ENCODE measurements around the gene SLC22A1. TPM values are rescaled to one million over a fixed set of nuclear protein-coding genes. Genes with fewer than 3 reads are reported as not detected.

SLC22A1 gene
- total and polyA plus RNA-seq, 2 of the 13 experiments (the other 11 are each of a cell fraction or from before 2014, with no cell fraction given), result 0.80 to 0.87 TPM

- no peak for TF ChIP-seq ZBTB25 (CRISPR knock-in tag; IDR thresholded peaks at IDR 0.05)
- TF ChIP-seq MAF1 (CRISPR knock-in tag; IDR thresholded peaks at IDR 0.05; ENCODE audit: borderline replicate concordance), result no peak
- TF ChIP-seq ZNF33B (CRISPR knock-in tag; IDR thresholded peaks at IDR 0.05), result no peak; the same call in none of the 2 replicates
- TF ChIP-seq ZBTB20 (CRISPR knock-in tag; IDR thresholded peaks at IDR 0.05; ENCODE audit: borderline replicate concordance, low read depth), result no peak
- TF ChIP-seq NAIF1 (CRISPR knock-in tag; IDR thresholded peaks at IDR 0.05; ENCODE audit: borderline replicate concordance), result no peak
- no peak for TF ChIP-seq GZF1 (CRISPR knock-in tag; IDR thresholded peaks at IDR 0.05)
- no peak for TF ChIP-seq ZBTB42 (CRISPR knock-in tag; IDR thresholded peaks at IDR 0.05)
- TF ChIP-seq TIGD3 (CRISPR knock-in tag; IDR thresholded peaks at IDR 0.05; ENCODE audit: borderline replicate concordance), result no peak; the same call in 1 of the 2 replicates
- no peak for TF ChIP-seq CREB3 (CRISPR knock-in tag; IDR thresholded peaks at IDR 0.05)
- TF ChIP-seq ZNF543 (CRISPR knock-in tag; IDR thresholded peaks at IDR 0.05), result no peak
- no peak for TF ChIP-seq RXRA (CRISPR knock-in tag; IDR thresholded peaks at IDR 0.05)
- TF ChIP-seq TBL1XR1 (IDR thresholded peaks at IDR 0.05; ENCODE audit: borderline replicate concordance, low read length, partially characterized antibody), result no peak
- TF ChIP-seq GTF2F1 (IDR thresholded peaks at IDR 0.05; ENCODE audit: low read length), result no peak
- TF ChIP-seq HCFC1 (IDR thresholded peaks at IDR 0.05; ENCODE audit: low read depth, low read length), result no peak
- 0 out of 2 replicates have a peak, but pooled peaks have one; percentile 22 for TF ChIP-seq ZNF629 (CRISPR knock-in tag; conservative IDR thresholded peaks at IDR 0.05)
- TF ChIP-seq ZNF746 (CRISPR knock-in tag; IDR thresholded peaks at IDR 0.05), result no peak
- TF ChIP-seq MAZ (IDR thresholded peaks at IDR 0.05; ENCODE audit: borderline replicate concordance, low read depth, low read length), result no peak
- TF ChIP-seq MAZ (CRISPR knock-in tag; IDR thresholded peaks at IDR 0.05; ENCODE audit: low read depth), result no peak
- no peak for TF ChIP-seq DMTF1 (CRISPR knock-in tag; IDR thresholded peaks at IDR 0.05)
- TF ChIP-seq ZEB1 (IDR thresholded peaks at IDR 0.05; ENCODE audit: insufficient replicate concordance, low read depth), result no peak
- TF ChIP-seq ZNF326 (CRISPR knock-in tag; IDR thresholded peaks at IDR 0.05; ENCODE audit: borderline replicate concordance), result no peak
- TF ChIP-seq ZNF577 (CRISPR knock-in tag; IDR thresholded peaks at IDR 0.05; ENCODE audit: borderline replicate concordance, low read depth), result no peak
- TF ChIP-seq ZNF556 (CRISPR knock-in tag; IDR thresholded peaks at IDR 0.05; ENCODE audit: borderline replicate concordance), result 0 out of 2 replicates have a peak, but pooled peaks have one; percentile 0
- TF ChIP-seq SRSF9 (IDR thresholded peaks at IDR 0.05; ENCODE audit: borderline replicate concordance, insufficient read depth, low read depth, low read length, poor library complexity, severe bottlenecking), result no peak
Measured at GRCh38 chr6:160137989-160138835, 16.6 kb downstream of the SLC22A1 start (continued).

Measured in HepG2 (cell line).